HFFc6 (cell line): ENCODE data around the gene HES7. TPM values are rescaled to one million over a fixed set of nuclear protein-coding genes. Genes with fewer than 3 reads are reported as not detected.

Experiments
- DNase-seq: peaks from one replicate; pipeline ENCODE4 v3.0.0-alpha.2; 2018
- H3K27ac Mint-ChIP-seq: 2 replicates; pipeline ENCODE4 v1.8.0; 2020; ENCODE audit warnings: mild to moderate bottlenecking, mixed read lengths
- H3K27me3 Mint-ChIP-seq: 2 replicates; pipeline ENCODE4 v1.8.0; 2021; ENCODE audit warnings: mild to moderate bottlenecking, moderate library complexity, mixed read lengths; ENCODE audit not compliant: insufficient read depth
- H3K36me3 Mint-ChIP-seq: 2 replicates; pipeline ENCODE4 v1.8.0; 2021; ENCODE audit warnings: low read depth, mixed read lengths
- H3K4me1 Mint-ChIP-seq: 2 replicates; pipeline ENCODE4 v1.8.0; 2020; ENCODE audit warnings: low read depth, mixed read lengths
- H3K4me3 Mint-ChIP-seq: 2 replicates; pipeline ENCODE4 v1.8.0; 2020; ENCODE audit warnings: mild to moderate bottlenecking, moderate library complexity, mixed read lengths
- H3K9me3 Mint-ChIP-seq: 2 replicates; pipeline ENCODE4 v1.8.0; 2020; ENCODE audit warnings: mild to moderate bottlenecking, mixed read lengths
- total RNA-seq, 6 experiments: library from RNA; stranded (reverse); fragmentation: NEBNext Ultra II Directional; extraction: Animal tissue kit (Norgen Biotek cat#: 25700); gene quantifications; 2 replicates in 1 of 6; 3 replicates in 5 of 6; pipeline ENCODE4 v1.2.3, GENCODE V29; 2021
- TF ChIP-seq, protein P1 (sequence below): fragments of 200-600 bp; sonication (generic); IDR thresholded peaks from 2 replicates; pipeline ENCODE4 v1.5.0; 2021; ENCODE audit warnings: antibody characterized with exemption, mild to moderate bottlenecking

The HES7 gene
- total RNA-seq, 6 experiments from 2014 or later: 0.24 to 0.54 (median 0.41) TPM

DNA sequence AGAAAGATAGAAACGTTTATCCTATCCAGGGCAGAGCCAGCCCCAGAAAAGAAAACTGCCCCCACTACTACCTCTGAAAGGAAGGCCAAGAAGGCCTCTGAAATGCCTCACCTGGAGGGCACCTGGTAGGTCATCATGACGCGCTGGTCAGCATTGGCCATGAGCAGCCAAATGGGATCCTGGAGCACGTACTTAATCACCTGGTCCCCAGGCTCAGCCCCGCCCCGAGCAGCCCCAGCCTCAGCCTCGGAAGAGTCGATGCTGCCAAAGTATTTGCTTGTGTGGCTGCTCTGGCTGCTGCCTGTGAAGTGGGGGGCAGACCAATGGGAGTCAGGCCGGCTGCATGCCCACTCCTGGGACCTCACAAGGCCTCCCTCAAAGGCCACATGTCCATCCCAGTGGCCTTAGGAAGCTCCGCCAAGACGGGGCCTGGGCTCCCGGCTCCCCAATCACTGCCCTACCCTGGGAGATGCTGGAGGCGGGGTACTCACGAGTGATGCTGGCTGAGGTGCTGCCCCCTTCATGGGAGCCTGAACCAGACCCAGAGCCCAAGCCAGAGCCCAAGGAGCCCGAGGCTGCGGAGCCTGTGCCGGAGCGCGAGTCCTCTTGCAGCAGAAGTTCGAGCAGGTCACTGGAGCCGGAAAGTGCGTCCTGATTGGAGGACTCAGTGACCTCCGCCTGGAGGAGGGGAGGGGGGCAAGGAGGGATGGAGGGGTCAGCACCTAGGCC is 18.4 kb upstream of the HES7 start:
- Mint-ChIP-seq H3K36me3 (peaks cover 16% of the 10 kb centered on the region), H3K4me1 (no peaks in the 10 kb centered on the region), H3K9me3 (no peaks in the 10 kb centered on the region), H3K4me3 (no peak overlapping the region), H3K27ac (no peak overlapping the region), H3K27me3 (peaks cover 24% of the 10 kb centered on the region)
- TF ChIP-seq, protein P1, sequence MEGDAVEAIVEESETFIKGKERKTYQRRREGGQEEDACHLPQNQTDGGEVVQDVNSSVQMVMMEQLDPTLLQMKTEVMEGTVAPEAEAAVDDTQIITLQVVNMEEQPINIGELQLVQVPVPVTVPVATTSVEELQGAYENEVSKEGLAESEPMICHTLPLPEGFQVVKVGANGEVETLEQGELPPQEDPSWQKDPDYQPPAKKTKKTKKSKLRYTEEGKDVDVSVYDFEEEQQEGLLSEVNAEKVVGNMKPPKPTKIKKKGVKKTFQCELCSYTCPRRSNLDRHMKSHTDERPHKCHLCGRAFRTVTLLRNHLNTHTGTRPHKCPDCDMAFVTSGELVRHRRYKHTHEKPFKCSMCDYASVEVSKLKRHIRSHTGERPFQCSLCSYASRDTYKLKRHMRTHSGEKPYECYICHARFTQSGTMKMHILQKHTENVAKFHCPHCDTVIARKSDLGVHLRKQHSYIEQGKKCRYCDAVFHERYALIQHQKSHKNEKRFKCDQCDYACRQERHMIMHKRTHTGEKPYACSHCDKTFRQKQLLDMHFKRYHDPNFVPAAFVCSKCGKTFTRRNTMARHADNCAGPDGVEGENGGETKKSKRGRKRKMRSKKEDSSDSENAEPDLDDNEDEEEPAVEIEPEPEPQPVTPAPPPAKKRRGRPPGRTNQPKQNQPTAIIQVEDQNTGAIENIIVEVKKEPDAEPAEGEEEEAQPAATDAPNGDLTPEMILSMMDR: no peak
- DNase-seq: no peak

DNA sequence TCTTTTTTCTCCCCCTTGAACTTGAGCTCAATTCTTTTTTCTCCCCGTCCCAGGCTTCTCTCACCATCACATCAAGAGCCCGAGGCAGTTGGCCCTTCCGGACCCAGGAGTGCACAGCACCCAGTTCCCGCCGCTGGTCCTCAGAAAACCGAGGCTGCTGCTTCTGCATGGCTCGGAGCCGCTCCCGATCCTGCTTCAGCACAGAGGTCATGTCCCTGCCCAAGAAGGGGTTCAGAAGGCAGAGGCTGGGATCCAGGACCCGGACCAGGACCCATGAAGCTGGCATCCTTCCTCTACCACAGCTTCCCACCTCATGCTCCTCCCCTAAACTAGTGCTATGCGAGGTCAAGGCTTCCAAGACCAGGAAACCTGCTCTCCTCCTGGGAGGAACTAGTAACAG is 17.8 kb upstream of the HES7 start:
- TF ChIP-seq, protein P1: no peak
- H3K27me3 Mint-ChIP-seq: peaks cover 24% of the 10 kb centered on the region
- peaks cover 13% of the 10 kb centered on the region for H3K36me3 Mint-ChIP-seq
- DNase-seq: no peak
- H3K4me1 Mint-ChIP-seq: no peaks in the 10 kb centered on the region
- H3K4me3 Mint-ChIP-seq: peak overlapping the region; percentile 24; the same call in 1 of the 2 replicates
- H3K9me3 Mint-ChIP-seq: no peaks in the 10 kb centered on the region
- no peak overlapping the region for H3K27ac Mint-ChIP-seq

DNA sequence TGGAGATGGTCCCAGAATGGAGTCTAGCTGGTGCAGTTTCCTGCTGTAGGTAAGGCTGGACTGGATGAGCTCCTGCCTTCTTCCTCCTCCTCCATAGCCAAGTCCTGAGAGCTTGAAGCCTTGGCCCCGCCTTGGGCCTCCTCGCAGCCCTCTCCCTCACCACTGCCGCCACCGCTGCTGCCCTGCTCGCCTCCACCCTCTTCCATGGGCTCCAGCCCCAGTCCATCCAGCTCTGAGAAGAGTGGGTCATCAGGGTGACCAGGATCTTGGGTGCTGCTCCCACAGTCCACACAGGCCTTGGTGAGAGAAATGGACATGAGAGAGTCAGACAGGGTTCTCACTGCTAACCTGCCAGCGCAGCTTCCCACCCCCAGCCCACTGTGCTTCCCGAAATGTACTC is 17.1 kb upstream of the HES7 start:
- Mint-ChIP-seq H3K27me3 (peaks cover 24% of the 10 kb centered on the region), H3K36me3 (peaks cover 6% of the 10 kb centered on the region; the same call in 1 of the 2 replicates), H3K4me3 (no peak overlapping the region; the same call in 1 of the 2 replicates), H3K4me1 (no peaks in the 10 kb centered on the region), H3K9me3 (no peaks in the 10 kb centered on the region), H3K27ac (no peak overlapping the region)
- DNase-seq: no peak
- TF ChIP-seq, protein P1: no peak

DNA sequence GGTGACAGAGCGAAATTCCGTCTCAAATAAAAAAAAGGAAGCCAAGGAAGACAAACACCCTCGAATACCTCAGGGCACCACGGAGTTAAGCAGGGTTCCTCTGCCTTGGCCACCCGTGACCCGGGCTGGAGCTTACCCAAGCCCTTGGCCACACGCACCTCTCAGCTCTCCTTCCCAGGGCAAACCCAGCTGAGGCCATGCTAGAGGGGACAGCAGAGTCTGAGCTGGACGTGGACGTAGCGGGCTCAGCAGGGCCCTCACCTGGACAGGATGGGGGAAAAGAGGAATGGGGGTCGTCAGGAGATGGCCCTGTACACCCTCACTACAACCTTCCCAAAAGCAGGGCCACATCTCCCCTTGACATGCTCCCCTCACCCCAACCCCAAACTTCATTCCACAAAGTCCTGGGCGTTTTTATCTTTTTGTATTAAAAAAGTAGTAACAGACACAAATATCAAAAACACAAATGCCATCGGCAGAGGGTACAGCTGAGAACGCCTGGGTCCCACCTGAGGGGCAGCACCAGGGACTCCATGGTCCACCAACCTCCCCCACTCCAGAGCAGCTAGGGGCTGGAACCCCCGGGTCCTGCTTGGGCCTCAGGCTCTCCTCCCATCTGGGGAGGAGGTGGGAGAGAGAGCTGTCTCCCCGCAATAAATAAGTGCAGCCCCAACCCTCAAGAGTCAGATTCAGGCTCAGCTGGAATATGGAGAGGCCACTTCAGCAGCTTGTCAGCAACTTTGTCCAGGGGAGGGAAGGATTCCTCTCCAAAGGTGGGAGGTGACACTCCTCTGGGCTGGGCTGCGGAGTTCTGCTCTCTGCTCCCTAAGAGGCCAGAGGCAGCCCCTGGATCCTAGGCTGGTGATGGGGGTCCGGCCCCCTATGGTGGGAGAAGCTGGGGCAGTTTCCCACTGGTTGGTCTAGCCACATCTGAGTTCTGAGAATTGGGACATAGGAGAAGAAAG is 16.4 kb upstream of the HES7 start:
- Mint-ChIP-seq H3K27me3 (peaks cover 24% of the 10 kb centered on the region), H3K36me3 (peaks cover 5% of the 10 kb centered on the region; the same call in 1 of the 2 replicates), H3K27ac (no peak overlapping the region), H3K4me1 (no peaks in the 10 kb centered on the region), H3K4me3 (no peak overlapping the region), H3K9me3 (no peaks in the 10 kb centered on the region)
- no peak for DNase-seq
- TF ChIP-seq, protein P1: no peak

DNA sequence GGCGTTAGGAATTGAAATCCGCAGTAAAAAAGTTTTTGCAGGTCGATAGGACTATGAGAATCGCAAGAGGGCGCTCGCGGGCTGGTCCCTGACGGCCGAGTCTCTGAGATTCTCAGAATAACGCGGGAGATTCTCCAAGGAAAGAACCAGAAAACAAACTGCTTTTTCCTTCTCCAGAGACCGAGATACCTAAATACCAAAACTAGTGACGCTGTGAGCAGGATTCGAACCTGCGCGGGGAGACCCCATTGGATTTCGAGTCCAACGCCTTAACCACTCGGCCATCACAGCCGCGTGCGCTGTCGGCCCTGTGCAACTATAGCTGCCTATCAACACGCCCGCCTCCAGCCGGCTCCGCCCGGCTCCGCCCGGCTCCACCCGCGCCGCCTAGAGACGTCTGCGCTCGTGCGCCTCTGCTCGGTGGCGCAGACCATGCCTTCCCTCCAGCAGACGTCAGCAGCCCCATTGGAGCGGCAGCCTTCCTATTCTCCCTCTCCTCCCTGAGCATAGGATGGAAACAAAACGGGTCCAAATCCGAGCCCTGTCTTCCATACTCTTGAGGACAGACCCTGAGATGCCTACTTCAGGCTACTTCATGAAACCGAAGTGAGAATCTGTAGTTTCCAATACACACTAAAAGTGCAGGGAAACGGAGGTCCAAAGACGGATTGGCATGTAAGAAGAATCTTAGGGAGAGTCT is 14.9 kb upstream of the HES7 start:
- Mint-ChIP-seq H3K4me1 (peaks cover 8% of the 10 kb centered on the region), H3K9me3 (no peaks in the 10 kb centered on the region), H3K27me3 (peaks cover 12% of the 10 kb centered on the region), H3K4me3 (no peak overlapping the region), H3K36me3 (peaks cover 2% of the 10 kb centered on the region; the same call in 1 of the 2 replicates), H3K27ac (no peak overlapping the region)
- TF ChIP-seq, protein P1: peak; percentile 94
- DNase-seq: peak; percentile 98
